Panc1 (cell line): ENCODE data around the gene TMEM202.
"Not testable (repeated sequence)": the region's sequence is repeated elsewhere in the genome, so short reads cannot be mapped to it uniquely, and the experiment has no call there.

ENCODE experiments used
- CTCF ChIP-seq: fragments of 450-650 bp; IDR thresholded peaks from 2 replicates; pipeline ENCODE4 v1.5.1; 2017; ENCODE audit warnings: mild to moderate bottlenecking
- POLR2AphosphoS5 ChIP-seq: IDR thresholded peaks from 2 replicates; pipeline ENCODE4 v1.6.1; 2012; ENCODE audit warnings: mild to moderate bottlenecking, low read depth, low read length, moderate library complexity
- SIN3A ChIP-seq: IDR thresholded peaks from 2 replicates; pipeline ENCODE4 v1.6.1; 2012; ENCODE audit warnings: low read depth, mild to moderate bottlenecking, low read length, moderate library complexity, borderline replicate concordance; ENCODE audit not compliant: insufficient read depth
- TCF7L2 ChIP-seq: IDR thresholded peaks from 2 replicates; pipeline ENCODE4 v1.6.1; 2011; ENCODE audit warnings: mild to moderate bottlenecking, low read depth, low read length, inconsistent platforms
- TF ChIP-seq, protein P1 (sequence below), 2 experiments: IDR thresholded peaks; 2 replicates each; pipeline ENCODE4 v1.6.1; 2011 to 2012; ENCODE audit warnings: low read depth in 2 of 2, control low read depth in 1 of 2, low read length in 1 of 2, mild to moderate bottlenecking in 1 of 2, moderate library complexity in 1 of 2; ENCODE audit not compliant: insufficient read depth in 1 of 2

DNA sequence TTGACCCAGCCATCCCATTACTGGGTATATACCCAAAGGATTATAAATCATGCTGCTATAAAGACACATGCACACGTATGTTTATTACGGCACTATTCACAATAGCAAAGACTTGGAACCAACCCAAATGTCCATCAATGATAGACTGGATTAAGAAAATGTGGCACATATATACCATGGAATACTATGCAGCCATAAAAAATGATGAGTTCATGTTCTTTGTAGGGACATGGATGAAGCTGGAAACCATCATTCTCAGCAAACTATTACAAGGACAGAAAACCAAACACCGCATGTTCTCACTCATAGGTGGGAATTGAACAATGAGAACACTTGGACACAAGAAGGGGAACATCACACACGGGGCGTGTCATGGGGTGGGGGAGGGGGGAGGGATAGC, 44.7 kb downstream of the TMEM202 start:
- TF ChIP-seq CTCF, SIN3A, POLR2AphosphoS5, TCF7L2: not testable (repeated sequence)
- TF ChIP-seq, protein P1, sequence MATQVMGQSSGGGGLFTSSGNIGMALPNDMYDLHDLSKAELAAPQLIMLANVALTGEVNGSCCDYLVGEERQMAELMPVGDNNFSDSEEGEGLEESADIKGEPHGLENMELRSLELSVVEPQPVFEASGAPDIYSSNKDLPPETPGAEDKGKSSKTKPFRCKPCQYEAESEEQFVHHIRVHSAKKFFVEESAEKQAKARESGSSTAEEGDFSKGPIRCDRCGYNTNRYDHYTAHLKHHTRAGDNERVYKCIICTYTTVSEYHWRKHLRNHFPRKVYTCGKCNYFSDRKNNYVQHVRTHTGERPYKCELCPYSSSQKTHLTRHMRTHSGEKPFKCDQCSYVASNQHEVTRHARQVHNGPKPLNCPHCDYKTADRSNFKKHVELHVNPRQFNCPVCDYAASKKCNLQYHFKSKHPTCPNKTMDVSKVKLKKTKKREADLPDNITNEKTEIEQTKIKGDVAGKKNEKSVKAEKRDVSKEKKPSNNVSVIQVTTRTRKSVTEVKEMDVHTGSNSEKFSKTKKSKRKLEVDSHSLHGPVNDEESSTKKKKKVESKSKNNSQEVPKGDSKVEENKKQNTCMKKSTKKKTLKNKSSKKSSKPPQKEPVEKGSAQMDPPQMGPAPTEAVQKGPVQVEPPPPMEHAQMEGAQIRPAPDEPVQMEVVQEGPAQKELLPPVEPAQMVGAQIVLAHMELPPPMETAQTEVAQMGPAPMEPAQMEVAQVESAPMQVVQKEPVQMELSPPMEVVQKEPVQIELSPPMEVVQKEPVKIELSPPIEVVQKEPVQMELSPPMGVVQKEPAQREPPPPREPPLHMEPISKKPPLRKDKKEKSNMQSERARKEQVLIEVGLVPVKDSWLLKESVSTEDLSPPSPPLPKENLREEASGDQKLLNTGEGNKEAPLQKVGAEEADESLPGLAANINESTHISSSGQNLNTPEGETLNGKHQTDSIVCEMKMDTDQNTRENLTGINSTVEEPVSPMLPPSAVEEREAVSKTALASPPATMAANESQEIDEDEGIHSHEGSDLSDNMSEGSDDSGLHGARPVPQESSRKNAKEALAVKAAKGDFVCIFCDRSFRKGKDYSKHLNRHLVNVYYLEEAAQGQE (IDR thresholded peaks at IDR 0.05; ENCODE audit: insufficient read depth in 1 of 2, low read depth in 2 of 2, low read length in 1 of 2), result not testable (repeated sequence)
